Muscle of leg (tissue), 11 donors: ENCODE data around the gene CHST5. TPM values are rescaled to one million over a fixed set of nuclear protein-coding genes. Genes with fewer than 3 reads are reported as not detected.
A peak's percentile ranks its signal among the peaks of the same experiment; 100 is the strongest.
"Not testable (repeated sequence)": the region's sequence is repeated elsewhere in the genome, so short reads cannot be mapped to it uniquely, and the experiment has no call there.

Experiments
- DNase-seq: peaks from one replicate; pipeline ENCODE4 v3.0.0; 2013
- H3K27ac ChIP-seq: one replicate; pipeline ENCODE4 v1.5.1; 2013; ENCODE audit warnings: mild to moderate bottlenecking, low read length, control low read depth
- H3K27me3 ChIP-seq: one replicate; pipeline ENCODE4 v1.6.1; 2013; ENCODE audit warnings: low read length; ENCODE audit not compliant: control insufficient read depth, insufficient read depth
- H3K36me3 ChIP-seq: one replicate; pipeline ENCODE4 v1.6.1; 2013; ENCODE audit warnings: low read length; ENCODE audit not compliant: control insufficient read depth, insufficient read depth
- H3K4me1 ChIP-seq: one replicate; pipeline ENCODE4 v1.6.1; 2013; ENCODE audit warnings: low read length; ENCODE audit not compliant: control insufficient read depth, insufficient read depth
- H3K4me3 ChIP-seq: one replicate; pipeline ENCODE4 v1.5.1; 2013; ENCODE audit warnings: low read length, control low read depth
- H3K9me3 ChIP-seq: replicated peaks from 2 replicates; pipeline ENCODE4 v1.6.1; 2013; ENCODE audit warnings: low read depth, low read length; ENCODE audit not compliant: control insufficient read depth
- WGBS: methylation state at CpG from one replicate; pipeline ENCODE4 v1.1.5; 2013; ENCODE audit warnings: missing lambda C conversion rate; ENCODE audit not compliant: insufficient coverage; 5-methylcytosine and 5-hydroxymethylcytosine counted together
- polyA plus RNA-seq, 8 donors: library from polyadenylated mRNA; unstranded; fragments of 120-200 nt; gene quantifications; one replicate each; pipeline versions ENCODE4 v1.2.1 to v1.2.3, GENCODE V29; 2013; ENCODE audit warnings: inconsistent platforms in 1 of 8, low replicate concordance in 1 of 8; ENCODE audit not compliant: insufficient read length in 8 of 8, insufficient read depth in 1 of 8
- total RNA-seq: library from RNA; stranded (reverse); fragments of 120-200 nt; gene quantifications from one replicate; pipeline ENCODE4 v1.2.4, GENCODE V29; 2013

CHST5 gene
- total and polyA plus RNA-seq, 9 donors, result 0.04 to 1.1 (median 0.24) TPM; not detected in 1

DNA sequence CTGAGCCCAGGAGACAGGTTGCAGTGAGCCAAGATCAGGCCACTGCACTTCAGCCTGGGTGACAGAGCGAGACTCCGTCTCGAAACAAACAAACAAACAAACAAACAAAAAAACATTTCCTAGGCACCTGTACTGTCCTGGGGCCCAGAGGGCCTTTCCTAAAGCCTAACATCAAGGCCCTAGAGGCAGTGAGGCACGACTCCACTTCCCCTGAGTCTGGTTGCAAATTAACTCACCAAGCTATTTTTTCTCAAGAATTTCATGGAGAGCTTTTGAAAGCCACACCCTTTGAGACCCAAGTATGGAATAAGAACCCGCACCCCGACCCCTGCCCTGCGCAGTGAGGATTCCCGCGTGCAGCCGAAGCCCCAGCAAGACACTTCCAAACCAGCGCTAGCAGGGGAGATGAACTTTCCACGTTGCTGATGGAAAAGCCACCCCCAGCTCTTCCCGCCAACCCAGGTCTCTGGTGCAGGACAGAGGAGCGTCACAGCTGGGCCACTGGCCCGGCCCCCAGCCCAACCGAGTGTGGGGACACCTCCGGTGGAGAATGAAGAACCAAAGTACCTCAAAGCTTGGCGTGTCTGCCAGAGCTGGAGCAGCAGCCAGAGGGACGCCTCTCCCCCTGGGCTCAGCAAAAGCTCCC is 1.2 kb downstream of the CHST5 start:
- Histone ChIP-seq H3K27ac (no peak overlapping the region), H3K4me1 (peaks cover 4% of the 10 kb centered on the region), H3K36me3 (no peaks in the 10 kb centered on the region), H3K27me3 (no peaks in the 10 kb centered on the region), H3K9me3 (no peaks in the 10 kb centered on the region), H3K4me3 (no peak overlapping the region)
- peak; percentile 22 for DNase-seq
- 67% methylated on average over 15 of the region's 19 CpGs for WGBS

DNA sequence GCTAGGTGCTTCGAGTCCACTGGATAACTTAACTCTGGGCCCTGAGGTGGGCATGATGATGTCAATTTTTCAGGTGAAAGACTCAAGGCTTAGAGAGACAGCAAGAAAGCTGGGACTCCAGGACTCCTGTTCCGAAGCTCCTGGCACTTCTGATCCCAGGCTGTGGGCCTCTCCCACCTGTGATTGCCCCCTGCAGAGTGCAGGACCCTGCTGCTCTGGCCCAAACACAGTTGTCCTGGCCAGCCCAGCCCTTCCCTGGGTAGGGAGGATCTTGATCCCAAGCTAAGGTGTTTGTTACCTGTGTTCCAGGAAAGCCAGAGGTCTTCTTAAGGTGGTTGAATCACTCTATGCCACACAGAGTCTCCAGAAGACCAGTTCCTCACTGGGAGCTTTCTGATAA is 3.1 kb downstream of the CHST5 start:
- Histone ChIP-seq H3K27ac (no peak overlapping the region), H3K4me1 (no peaks in the 10 kb centered on the region), H3K27me3 (no peaks in the 10 kb centered on the region), H3K4me3 (no peak overlapping the region), H3K9me3 (no peaks in the 10 kb centered on the region), H3K36me3 (no peaks in the 10 kb centered on the region)
- no peak for DNase-seq
- WGBS, result 88% methylated on average over 2 of the region's 2 CpGs

DNA sequence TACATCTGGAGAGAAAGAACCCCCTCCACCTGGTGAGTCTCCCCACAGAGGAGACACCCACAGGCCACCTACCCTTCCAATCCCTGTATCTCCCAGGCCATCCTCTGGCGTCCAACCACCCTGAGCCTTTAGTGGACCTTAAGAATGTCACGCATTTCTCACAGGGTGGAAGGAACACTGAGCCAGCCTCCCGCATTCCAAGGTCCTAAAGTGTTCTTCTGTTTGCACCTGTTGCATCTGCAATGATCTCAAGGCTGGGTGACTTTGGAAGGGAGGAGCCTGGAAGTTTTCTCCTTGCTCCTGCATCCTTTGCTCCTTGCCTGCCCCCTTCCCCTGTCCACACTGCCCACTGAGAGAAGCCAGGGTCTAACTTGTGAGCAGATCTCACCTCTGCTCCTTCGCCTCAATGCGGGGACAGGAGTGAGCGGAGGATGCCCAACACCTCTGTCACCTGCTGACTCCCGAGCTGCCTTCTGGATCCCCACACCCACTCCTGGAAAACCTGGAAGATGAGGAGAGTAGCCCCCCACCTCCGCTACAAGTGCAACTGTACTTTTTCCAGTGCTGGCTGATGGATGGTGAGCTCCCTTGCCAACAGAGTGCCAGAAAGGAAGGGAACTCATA is 3.7 kb downstream of the CHST5 start:
- no peak for DNase-seq
- H3K4me3 ChIP-seq, result no peak overlapping the region
- no peaks in the 10 kb centered on the region for H3K36me3 ChIP-seq
- no peak overlapping the region for H3K27ac ChIP-seq
- H3K9me3 ChIP-seq, result no peaks in the 10 kb centered on the region
- no peaks in the 10 kb centered on the region for H3K4me1 ChIP-seq
- WGBS, result 90% methylated on average over 4 of the region's 8 CpGs
- no peaks in the 10 kb centered on the region for H3K27me3 ChIP-seq

DNA sequence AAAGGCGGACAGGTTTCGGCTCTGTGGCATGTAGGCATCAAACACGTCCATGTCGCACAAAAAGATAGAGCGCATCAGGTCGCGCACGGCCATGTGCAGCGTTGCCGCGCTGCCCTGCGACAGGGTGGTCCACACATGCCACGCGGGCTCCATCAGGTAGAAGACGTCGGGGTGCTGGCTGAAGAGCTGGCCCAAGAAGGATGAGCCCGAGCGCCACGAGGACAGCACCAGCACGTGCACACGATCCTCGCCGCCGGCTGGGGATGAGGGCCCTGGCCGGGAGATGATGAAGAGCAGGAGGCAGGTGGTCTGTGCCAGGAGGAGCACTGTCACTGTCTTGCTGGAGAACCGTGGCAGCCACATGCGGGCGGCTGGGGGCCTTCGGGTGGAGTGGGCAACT is 5.9 kb downstream of the CHST5 start:
- no peak for DNase-seq
- H3K9me3 ChIP-seq, result no peaks in the 10 kb centered on the region
- H3K36me3 ChIP-seq, result no peaks in the 10 kb centered on the region
- H3K4me1 ChIP-seq, result no peaks in the 10 kb centered on the region
- H3K27ac ChIP-seq, result no peak overlapping the region
- WGBS, result 94% methylated on average over 25 of the region's 29 CpGs
- H3K27me3 ChIP-seq, result no peaks in the 10 kb centered on the region
- no peak overlapping the region for H3K4me3 ChIP-seq

DNA sequence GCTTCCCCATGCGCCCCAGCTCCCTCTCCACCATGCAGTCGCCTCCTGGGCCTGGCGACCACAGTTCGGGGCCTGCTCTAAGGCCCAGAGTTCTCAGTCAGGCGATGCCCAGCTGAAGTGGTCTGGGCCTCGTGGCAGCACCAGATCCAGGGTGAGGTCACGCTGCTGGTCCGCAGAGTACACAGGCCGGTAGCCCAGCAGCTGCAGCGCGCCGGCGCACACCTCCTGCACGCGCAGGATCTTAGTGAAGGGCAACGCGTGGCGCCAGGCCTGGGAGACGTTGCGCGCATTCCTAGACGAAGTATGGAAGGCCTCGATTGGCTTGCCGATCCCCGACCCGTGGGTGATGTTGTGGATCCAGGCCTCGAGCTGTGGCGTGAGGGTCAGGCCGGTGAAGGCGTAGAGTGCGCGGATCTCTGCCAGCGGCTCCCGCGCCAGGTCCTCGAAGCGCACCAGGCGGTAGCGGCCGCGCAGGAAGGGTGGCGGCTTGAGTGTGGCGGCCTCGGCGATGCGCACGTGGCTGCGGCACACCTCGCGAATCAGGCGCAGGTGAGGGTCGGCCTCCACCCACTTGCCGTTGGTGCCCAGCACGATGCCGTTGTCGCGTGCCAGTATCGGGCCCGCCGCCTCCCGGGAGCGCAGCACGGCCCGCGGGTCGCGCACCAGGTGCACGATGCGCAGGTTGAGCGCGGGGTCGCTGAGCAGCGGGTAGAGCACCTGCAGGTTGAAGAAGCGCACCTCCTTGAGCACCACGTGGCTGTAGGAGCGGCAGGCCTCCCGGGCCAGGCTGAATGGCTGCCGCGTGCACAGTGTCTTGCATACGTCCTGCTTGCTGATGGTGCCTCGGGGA is 6.6 kb downstream of the CHST5 start:
- H3K36me3 ChIP-seq, result no peaks in the 10 kb centered on the region
- DNase-seq, result no peak
- H3K4me1 ChIP-seq, result no peaks in the 10 kb centered on the region
- H3K27ac ChIP-seq, result no peak overlapping the region
- H3K9me3 ChIP-seq, result no peaks in the 10 kb centered on the region
- 93% methylated on average over 80 of the region's 81 CpGs for WGBS
- H3K27me3 ChIP-seq, result no peaks in the 10 kb centered on the region
- H3K4me3 ChIP-seq, result no peak overlapping the region

DNA sequence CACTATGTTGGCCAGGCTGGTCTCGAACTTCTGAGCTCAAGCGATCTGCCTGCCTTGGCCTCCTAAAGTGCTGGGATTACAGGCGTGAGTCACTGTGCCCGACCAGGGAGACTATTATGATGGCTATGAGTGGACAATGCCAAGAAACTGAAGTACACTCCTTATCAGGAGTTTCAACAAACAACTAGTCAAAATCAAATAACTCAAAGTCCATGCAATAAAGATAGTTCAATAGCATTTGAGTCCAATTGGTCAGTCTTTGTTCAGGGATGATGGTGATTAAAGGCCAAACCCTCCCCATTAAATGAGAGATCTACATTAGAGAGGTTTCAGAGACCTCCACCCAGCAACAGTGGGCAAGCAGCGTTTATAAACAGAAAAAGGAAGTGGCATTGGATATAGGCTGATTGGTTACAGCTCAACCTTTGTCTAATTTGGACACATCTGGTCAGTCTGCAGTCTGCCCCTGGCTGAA is 8.0 kb downstream of the CHST5 start:
- Histone ChIP-seq H3K36me3 (no peaks in the 10 kb centered on the region), H3K4me1 (no peaks in the 10 kb centered on the region), H3K4me3 (no peak overlapping the region), H3K27ac (no peak overlapping the region), H3K9me3 (no peaks in the 10 kb centered on the region), H3K27me3 (no peaks in the 10 kb centered on the region)
- DNase-seq, result no peak
- WGBS, result no CpG with 5 or more reads among the region's 5 CpGs

DNA sequence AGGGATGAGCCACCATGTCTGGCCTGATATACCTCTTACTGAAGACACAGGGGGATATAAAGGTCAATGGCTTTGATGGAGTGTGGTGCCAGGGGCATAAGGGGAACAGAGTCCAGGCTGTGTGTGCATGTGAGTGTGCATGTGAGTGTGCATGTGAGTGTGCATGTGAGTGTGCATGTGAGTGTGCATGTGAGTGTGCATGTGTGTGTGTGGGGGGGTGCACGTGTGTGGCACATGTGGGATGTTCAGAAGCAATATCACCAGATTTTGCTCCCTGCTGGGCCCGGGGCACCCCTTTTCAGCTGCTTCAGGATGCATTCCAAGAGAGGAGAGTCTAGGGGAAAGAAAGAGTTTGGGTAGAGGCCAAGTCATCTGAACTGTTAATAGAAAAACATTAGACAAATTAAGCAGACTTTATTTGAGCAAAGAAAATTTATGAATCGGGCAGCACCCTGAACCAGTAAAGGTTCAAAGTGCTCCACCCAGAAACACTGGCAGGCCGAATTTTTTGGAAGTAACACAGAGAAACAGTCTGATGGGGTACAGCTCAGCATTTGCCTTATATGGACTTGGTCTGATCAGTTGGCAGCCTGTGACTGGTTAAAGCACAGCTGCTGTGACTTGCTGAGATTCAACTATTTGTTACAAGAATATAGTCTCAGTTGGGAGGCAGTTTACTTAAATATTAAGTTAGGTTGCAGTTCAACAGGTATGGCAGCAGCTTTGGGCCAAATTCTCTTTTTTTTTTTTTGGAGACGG is 9.7 kb downstream of the CHST5 start:
- Histone ChIP-seq H3K4me1 (no peaks in the 10 kb centered on the region), H3K36me3 (no peaks in the 10 kb centered on the region), H3K9me3 (no peaks in the 10 kb centered on the region), H3K4me3 (no peak overlapping the region), H3K27me3 (no peaks in the 10 kb centered on the region), H3K27ac (no peak overlapping the region)
- DNase-seq, result no peak
- WGBS, result 82% methylated on average over 3 of the region's 5 CpGs

DNA sequence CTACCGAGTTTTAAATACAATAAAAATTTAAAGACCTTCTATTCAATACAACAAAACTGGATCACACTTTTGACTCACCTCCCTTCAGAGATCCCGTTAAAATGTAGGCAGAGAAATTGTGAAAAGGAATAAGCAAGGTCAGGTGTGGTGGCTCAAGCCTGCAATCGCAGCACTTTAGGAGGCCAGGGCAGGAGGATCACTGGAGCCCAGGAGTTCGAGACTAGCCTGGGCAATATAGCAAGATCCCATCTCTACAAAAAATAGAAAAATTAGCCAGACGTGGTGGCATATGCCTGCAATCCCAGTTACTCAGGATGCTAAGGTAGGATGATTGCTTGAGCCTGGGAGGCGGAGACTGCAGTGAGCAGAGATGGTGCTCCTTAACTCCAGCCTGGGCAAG is 16.7 kb downstream of the CHST5 start:
- H3K4me3 ChIP-seq, result no peak overlapping the region
- no CpG with 5 or more reads among the region's 6 CpGs for WGBS
- no peaks in the 10 kb centered on the region for H3K27me3 ChIP-seq
- no peak overlapping the region for H3K27ac ChIP-seq
- H3K36me3 ChIP-seq, result no peaks in the 10 kb centered on the region
- DNase-seq, result no peak
- H3K4me1 ChIP-seq, result peaks cover 5% of the 10 kb centered on the region
- H3K9me3 ChIP-seq, result no peaks in the 10 kb centered on the region

DNA sequence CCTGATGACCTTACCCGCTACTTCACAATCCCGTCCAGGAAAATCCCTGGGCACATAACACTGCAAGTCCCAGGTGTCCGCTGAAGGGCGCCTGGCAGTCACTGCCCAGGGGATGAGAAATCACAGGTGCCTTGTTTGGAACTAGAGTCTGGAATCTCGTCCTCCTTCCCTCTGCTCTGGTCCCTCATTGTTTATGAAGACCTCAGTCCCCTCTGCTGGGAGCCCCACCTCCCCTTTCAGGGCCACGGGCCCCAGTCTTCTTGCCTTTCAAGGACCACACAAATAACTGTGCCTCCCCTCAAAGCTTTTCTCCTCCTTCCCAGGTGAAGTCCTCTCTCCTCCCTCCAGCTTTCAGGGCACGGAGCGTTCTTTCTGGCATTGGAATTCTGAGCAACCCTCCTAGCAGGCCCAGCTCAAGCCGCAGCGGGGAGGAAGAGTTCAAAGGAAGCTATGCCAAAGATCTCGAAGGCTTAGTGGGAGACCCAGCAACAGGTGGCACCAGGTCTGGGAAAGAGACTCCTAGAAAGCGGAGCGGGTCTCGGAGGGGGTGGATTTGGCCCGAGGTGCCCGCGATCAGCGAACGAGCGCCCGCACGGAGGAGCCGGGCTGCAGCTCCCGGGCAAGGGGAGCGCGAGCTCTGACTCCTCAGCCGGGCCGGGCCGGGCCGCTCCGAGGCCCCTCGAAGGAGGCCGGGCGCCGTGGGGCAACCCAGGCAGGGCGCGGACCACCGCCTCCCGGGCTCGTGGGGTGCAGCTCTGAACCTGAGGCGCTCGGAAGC is 19.5 kb downstream of the CHST5 start:
- H3K9me3 ChIP-seq, H3K27me3 ChIP-seq, H3K36me3 ChIP-seq, H3K4me1 ChIP-seq: not testable (repeated sequence)
- DNase-seq, result peak; percentile 43
- Histone ChIP-seq H3K4me3 (peak overlapping the region; percentile 79), H3K27ac (peak overlapping the region; percentile 91)
- under 1% methylated on average over 35 of the region's 42 CpGs for WGBS
